Measurements from ENCODE around the gene ZNF784. TPM values are rescaled to one million over a fixed set of nuclear protein-coding genes. Genes with fewer than 3 reads are reported as not detected.

Gene ZNF784
- total and polyA plus RNA-seq, 2 of the 13 experiments (the other 11 are each of a cell fraction or from before 2014, with no cell fraction given): 4.1 to 4.2 TPM

DNA sequence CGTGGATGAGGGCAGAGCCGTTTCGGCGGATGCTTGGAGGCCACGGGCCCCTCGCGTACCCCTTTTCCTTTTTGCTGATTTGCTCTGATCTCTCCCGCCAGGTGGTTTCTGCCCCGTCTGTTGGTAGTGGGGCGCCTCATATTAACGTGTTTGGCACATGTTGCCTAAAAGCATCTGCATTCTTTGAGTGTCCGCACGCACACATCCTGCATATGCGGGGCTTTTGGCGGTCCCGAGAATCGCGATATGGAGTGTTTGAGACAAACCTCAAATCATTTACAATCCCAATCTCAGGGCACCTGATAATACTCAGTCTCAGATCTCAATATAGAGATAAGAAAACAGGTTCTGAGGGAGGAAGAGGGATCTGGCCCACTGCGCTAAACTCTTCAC is 31.3 kb upstream of the ZNF784 start (continued):
- TF ChIP-seq SNAPC2 (CRISPR knock-in tag; IDR thresholded peaks at IDR 0.05): no peak
- 0 out of 2 replicates have a peak, but pooled peaks have one; percentile 11 for TF ChIP-seq ZFP1 (CRISPR knock-in tag; IDR thresholded peaks at IDR 0.05)
- TF ChIP-seq GATA4 (IDR thresholded peaks at IDR 0.05; ENCODE audit: borderline replicate concordance, low read depth): no peak
- TF ChIP-seq NR2F6 (IDR thresholded peaks at IDR 0.05): no peak
- no peak for TF ChIP-seq NR2F6 (CRISPR knock-in tag; IDR thresholded peaks at IDR 0.05)
- TF ChIP-seq ZNF660 (CRISPR knock-in tag; IDR thresholded peaks at IDR 0.05; ENCODE audit: borderline replicate concordance, low read depth): no peak
- TF ChIP-seq, protein P1, sequence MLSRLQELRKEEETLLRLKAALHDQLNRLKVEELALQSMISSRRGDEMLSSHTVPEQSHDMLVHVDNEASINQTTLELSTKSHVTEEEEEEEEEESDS (CRISPR knock-in tag; IDR thresholded peaks at IDR 0.05; ENCODE audit: borderline replicate concordance): no peak
- TF ChIP-seq ZNF335 (CRISPR knock-in tag; IDR thresholded peaks at IDR 0.05): no peak
- TF ChIP-seq, protein P2, sequence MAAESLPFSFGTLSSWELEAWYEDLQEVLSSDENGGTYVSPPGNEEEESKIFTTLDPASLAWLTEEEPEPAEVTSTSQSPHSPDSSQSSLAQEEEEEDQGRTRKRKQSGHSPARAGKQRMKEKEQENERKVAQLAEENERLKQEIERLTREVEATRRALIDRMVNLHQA (CRISPR knock-in tag; IDR thresholded peaks at IDR 0.05): no peak
- no peak for TF ChIP-seq NFIC (IDR thresholded peaks at IDR 0.05; ENCODE audit: low read length)
- no peak for TF ChIP-seq ZNF589 (CRISPR knock-in tag; conservative IDR thresholded peaks at IDR 0.05)
- peak; percentile 58 for TF ChIP-seq ASH2L (IDR thresholded peaks at IDR 0.05; ENCODE audit: insufficient read length, low read depth, low read length)
- TF ChIP-seq, protein P3, sequence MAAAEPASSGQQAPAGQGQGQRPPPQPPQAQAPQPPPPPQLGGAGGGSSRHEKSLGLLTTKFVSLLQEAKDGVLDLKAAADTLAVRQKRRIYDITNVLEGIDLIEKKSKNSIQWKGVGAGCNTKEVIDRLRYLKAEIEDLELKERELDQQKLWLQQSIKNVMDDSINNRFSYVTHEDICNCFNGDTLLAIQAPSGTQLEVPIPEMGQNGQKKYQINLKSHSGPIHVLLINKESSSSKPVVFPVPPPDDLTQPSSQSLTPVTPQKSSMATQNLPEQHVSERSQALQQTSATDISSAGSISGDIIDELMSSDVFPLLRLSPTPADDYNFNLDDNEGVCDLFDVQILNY (CRISPR knock-in tag; conservative IDR thresholded peaks at IDR 0.05): no peak
- no peak for TF ChIP-seq ZNF263 (CRISPR knock-in tag; IDR thresholded peaks at IDR 0.05)
- TF ChIP-seq ZBTB20 (CRISPR knock-in tag; IDR thresholded peaks at IDR 0.05; ENCODE audit: borderline replicate concordance, low read depth): no peak
- no peak for TF ChIP-seq ZNF124 (CRISPR knock-in tag; IDR thresholded peaks at IDR 0.05)
- TF ChIP-seq, protein P4, sequence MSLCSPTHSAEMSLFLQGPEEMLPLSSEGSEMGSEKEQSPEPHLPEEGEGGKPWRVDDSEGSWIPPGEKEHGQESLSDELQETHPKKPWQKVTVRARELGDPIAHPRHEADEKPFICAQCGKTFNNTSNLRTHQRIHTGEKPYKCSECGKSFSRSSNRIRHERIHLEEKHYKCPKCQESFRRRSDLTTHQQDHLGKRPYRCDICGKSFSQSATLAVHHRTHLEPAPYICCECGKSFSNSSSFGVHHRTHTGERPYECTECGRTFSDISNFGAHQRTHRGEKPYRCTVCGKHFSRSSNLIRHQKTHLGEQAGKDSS (CRISPR knock-in tag; IDR thresholded peaks at IDR 0.05; ENCODE audit: borderline replicate concordance, low read depth): no peak
- TF ChIP-seq, protein P5, sequence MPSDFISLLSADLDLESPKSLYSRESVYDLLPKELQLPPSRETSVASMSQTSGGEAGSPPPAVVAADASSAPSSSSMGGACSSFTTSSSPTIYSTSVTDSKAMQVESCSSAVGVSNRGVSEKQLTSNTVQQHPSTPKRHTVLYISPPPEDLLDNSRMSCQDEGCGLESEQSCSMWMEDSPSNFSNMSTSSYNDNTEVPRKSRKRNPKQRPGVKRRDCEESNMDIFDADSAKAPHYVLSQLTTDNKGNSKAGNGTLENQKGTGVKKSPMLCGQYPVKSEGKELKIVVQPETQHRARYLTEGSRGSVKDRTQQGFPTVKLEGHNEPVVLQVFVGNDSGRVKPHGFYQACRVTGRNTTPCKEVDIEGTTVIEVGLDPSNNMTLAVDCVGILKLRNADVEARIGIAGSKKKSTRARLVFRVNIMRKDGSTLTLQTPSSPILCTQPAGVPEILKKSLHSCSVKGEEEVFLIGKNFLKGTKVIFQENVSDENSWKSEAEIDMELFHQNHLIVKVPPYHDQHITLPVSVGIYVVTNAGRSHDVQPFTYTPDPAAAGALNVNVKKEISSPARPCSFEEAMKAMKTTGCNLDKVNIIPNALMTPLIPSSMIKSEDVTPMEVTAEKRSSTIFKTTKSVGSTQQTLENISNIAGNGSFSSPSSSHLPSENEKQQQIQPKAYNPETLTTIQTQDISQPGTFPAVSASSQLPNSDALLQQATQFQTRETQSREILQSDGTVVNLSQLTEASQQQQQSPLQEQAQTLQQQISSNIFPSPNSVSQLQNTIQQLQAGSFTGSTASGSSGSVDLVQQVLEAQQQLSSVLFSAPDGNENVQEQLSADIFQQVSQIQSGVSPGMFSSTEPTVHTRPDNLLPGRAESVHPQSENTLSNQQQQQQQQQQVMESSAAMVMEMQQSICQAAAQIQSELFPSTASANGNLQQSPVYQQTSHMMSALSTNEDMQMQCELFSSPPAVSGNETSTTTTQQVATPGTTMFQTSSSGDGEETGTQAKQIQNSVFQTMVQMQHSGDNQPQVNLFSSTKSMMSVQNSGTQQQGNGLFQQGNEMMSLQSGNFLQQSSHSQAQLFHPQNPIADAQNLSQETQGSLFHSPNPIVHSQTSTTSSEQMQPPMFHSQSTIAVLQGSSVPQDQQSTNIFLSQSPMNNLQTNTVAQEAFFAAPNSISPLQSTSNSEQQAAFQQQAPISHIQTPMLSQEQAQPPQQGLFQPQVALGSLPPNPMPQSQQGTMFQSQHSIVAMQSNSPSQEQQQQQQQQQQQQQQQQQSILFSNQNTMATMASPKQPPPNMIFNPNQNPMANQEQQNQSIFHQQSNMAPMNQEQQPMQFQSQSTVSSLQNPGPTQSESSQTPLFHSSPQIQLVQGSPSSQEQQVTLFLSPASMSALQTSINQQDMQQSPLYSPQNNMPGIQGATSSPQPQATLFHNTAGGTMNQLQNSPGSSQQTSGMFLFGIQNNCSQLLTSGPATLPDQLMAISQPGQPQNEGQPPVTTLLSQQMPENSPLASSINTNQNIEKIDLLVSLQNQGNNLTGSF (CRISPR knock-in tag; IDR thresholded peaks at IDR 0.05): no peak
- 0 out of 2 replicates have a peak, but pooled peaks have one; percentile 1 for TF ChIP-seq ZNF430 (CRISPR knock-in tag; IDR thresholded peaks at IDR 0.05)
- TF ChIP-seq NFIB (CRISPR knock-in tag; IDR thresholded peaks at IDR 0.05; ENCODE audit: borderline replicate concordance): no peak
- TF ChIP-seq DPF2 (CRISPR knock-in tag; IDR thresholded peaks at IDR 0.05; ENCODE audit: borderline replicate concordance, low read depth): no peak
- TF ChIP-seq, protein P6, sequence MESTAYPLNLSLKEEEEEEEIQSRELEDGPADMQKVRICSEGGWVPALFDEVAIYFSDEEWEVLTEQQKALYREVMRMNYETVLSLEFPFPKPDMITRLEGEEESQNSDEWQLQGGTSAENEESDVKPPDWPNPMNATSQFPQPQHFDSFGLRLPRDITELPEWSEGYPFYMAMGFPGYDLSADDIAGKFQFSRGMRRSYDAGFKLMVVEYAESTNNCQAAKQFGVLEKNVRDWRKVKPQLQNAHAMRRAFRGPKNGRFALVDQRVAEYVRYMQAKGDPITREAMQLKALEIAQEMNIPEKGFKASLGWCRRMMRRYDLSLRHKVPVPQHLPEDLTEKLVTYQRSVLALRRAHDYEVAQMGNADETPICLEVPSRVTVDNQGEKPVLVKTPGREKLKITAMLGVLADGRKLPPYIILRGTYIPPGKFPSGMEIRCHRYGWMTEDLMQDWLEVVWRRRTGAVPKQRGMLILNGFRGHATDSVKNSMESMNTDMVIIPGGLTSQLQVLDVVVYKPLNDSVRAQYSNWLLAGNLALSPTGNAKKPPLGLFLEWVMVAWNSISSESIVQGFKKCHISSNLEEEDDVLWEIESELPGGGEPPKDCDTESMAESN (CRISPR knock-in tag; conservative IDR thresholded peaks at IDR 0.05): no peak
- TF ChIP-seq ZNF703 (CRISPR knock-in tag; IDR thresholded peaks at IDR 0.05; ENCODE audit: borderline replicate concordance): no peak

Measured in HepG2 (cell line).